ENCODE data around the gene PIGQ. TPM values are rescaled to one million over a fixed set of nuclear protein-coding genes. Genes with fewer than 3 reads are reported as not detected.

Gene PIGQ
- total and polyA plus RNA-seq, 2 of the 8 experiments (the other 6 are each of a cell fraction or from before 2014, with no cell fraction given): 36.0 to 49.2 TPM

DNA sequence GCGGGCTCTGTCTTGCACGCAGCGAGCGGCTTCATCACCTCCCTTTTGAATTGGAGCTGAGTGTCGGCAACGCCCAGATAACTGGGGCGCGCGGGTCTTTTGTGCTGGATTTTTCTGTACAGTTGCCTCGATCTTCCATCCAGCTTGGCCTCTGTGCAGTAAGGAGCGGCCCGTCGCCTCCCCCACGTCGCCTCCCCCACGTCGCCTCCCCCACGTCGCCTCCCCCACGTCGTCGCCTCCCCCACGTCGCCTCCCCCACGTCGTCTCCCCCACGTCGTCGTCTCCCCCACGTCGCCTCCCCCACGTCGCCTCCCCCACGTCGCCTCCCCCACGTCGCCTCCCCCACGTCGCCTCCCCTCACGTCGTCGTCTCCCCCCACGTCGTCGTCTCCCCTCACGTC, 25.3 kb upstream of the PIGQ start (continued):
- TF ChIP-seq, protein P1, sequence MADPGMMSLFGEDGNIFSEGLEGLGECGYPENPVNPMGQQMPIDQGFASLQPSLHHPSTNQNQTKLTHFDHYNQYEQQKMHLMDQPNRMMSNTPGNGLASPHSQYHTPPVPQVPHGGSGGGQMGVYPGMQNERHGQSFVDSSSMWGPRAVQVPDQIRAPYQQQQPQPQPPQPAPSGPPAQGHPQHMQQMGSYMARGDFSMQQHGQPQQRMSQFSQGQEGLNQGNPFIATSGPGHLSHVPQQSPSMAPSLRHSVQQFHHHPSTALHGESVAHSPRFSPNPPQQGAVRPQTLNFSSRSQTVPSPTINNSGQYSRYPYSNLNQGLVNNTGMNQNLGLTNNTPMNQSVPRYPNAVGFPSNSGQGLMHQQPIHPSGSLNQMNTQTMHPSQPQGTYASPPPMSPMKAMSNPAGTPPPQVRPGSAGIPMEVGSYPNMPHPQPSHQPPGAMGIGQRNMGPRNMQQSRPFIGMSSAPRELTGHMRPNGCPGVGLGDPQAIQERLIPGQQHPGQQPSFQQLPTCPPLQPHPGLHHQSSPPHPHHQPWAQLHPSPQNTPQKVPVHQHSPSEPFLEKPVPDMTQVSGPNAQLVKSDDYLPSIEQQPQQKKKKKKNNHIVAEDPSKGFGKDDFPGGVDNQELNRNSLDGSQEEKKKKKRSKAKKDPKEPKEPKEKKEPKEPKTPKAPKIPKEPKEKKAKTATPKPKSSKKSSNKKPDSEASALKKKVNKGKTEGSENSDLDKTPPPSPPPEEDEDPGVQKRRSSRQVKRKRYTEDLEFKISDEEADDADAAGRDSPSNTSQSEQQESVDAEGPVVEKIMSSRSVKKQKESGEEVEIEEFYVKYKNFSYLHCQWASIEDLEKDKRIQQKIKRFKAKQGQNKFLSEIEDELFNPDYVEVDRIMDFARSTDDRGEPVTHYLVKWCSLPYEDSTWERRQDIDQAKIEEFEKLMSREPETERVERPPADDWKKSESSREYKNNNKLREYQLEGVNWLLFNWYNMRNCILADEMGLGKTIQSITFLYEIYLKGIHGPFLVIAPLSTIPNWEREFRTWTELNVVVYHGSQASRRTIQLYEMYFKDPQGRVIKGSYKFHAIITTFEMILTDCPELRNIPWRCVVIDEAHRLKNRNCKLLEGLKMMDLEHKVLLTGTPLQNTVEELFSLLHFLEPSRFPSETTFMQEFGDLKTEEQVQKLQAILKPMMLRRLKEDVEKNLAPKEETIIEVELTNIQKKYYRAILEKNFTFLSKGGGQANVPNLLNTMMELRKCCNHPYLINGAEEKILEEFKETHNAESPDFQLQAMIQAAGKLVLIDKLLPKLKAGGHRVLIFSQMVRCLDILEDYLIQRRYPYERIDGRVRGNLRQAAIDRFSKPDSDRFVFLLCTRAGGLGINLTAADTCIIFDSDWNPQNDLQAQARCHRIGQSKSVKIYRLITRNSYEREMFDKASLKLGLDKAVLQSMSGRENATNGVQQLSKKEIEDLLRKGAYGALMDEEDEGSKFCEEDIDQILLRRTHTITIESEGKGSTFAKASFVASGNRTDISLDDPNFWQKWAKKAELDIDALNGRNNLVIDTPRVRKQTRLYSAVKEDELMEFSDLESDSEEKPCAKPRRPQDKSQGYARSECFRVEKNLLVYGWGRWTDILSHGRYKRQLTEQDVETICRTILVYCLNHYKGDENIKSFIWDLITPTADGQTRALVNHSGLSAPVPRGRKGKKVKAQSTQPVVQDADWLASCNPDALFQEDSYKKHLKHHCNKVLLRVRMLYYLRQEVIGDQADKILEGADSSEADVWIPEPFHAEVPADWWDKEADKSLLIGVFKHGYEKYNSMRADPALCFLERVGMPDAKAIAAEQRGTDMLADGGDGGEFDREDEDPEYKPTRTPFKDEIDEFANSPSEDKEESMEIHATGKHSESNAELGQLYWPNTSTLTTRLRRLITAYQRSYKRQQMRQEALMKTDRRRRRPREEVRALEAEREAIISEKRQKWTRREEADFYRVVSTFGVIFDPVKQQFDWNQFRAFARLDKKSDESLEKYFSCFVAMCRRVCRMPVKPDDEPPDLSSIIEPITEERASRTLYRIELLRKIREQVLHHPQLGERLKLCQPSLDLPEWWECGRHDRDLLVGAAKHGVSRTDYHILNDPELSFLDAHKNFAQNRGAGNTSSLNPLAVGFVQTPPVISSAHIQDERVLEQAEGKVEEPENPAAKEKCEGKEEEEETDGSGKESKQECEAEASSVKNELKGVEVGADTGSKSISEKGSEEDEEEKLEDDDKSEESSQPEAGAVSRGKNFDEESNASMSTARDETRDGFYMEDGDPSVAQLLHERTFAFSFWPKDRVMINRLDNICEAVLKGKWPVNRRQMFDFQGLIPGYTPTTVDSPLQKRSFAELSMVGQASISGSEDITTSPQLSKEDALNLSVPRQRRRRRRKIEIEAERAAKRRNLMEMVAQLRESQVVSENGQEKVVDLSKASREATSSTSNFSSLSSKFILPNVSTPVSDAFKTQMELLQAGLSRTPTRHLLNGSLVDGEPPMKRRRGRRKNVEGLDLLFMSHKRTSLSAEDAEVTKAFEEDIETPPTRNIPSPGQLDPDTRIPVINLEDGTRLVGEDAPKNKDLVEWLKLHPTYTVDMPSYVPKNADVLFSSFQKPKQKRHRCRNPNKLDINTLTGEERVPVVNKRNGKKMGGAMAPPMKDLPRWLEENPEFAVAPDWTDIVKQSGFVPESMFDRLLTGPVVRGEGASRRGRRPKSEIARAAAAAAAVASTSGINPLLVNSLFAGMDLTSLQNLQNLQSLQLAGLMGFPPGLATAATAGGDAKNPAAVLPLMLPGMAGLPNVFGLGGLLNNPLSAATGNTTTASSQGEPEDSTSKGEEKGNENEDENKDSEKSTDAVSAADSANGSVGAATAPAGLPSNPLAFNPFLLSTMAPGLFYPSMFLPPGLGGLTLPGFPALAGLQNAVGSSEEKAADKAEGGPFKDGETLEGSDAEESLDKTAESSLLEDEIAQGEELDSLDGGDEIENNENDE (IDR thresholded peaks at IDR 0.05; ENCODE audit: insufficient replicate concordance, low read length): no peak

Data from H1 (cell line).